WTC11 (cell line): ENCODE data around the gene CAMSAP1. TPM values are rescaled to one million over a fixed set of nuclear protein-coding genes. Genes with fewer than 3 reads are reported as not detected.

Source experiments
- ATAC-seq: fragments of 200-7000 bp; cut with Tn5 transposase; 2 replicates; pipeline ENCODE4 v1.10.0; 2021; ENCODE audit warnings: mild to moderate bottlenecking, moderate library complexity
- CTCF ChIA-PET: fragments of 300-600 bp; sonication (Branson Sonifier 250); formaldehyde crosslinking; loops from one replicate; lab custom pipeline; 2021; ENCODE audit warnings: antibody characterized with exemption; lab: Charles Lee
- POLR2A ChIA-PET: fragments of 350-600 bp; sonication (Branson Sonifier 250); formaldehyde crosslinking; loops from one replicate; lab custom pipeline; 2021; ENCODE audit warnings: antibody characterized with exemption; lab: Charles Lee
- DNase-seq: peaks from one replicate; pipeline ENCODE4 v3.0.0; 2021; ENCODE audit warnings: low spot score
- H3K27ac Mint-ChIP-seq: 2 replicates; pipeline ENCODE4 v1.8.0; 2021; ENCODE audit warnings: mixed read lengths
- H3K27me3 Mint-ChIP-seq: 2 replicates; pipeline ENCODE4 v1.8.0; 2021; ENCODE audit warnings: low read depth, mild to moderate bottlenecking, moderate library complexity, mixed read lengths
- H3K36me3 Mint-ChIP-seq: 2 replicates; pipeline ENCODE4 v1.8.0; 2021; ENCODE audit warnings: mixed read lengths
- H3K4me1 Mint-ChIP-seq: 2 replicates; pipeline ENCODE4 v1.8.0; 2022; ENCODE audit warnings: mixed read lengths
- H3K4me3 Mint-ChIP-seq: 2 replicates; pipeline ENCODE4 v1.8.0; 2021; ENCODE audit warnings: mild to moderate bottlenecking, moderate library complexity, mixed read lengths
- H3K9me3 Mint-ChIP-seq: 2 replicates; pipeline ENCODE4 v1.8.0; 2021; ENCODE audit warnings: mixed read lengths
- CTCF ChIP-seq: fragments of 200-600 bp; IDR thresholded peaks from 2 replicates; pipeline ENCODE4 v1.8.0; 2022; ENCODE audit warnings: antibody characterized with exemption
- ESRRA ChIP-seq: sonication (generic); formaldehyde crosslinking; IDR thresholded peaks from 2 replicates; pipeline ENCODE4 v1.8.1; 2022; ENCODE audit warnings: mild to moderate bottlenecking, missing genetic modification reagents, borderline replicate concordance
- ETV6 ChIP-seq: sonication (generic); formaldehyde crosslinking; IDR thresholded peaks from 2 replicates; pipeline ENCODE4 v1.8.1; 2022; ENCODE audit warnings: mild to moderate bottlenecking, missing genetic modification reagents
- FOXK1 ChIP-seq: sonication (generic); formaldehyde crosslinking; IDR thresholded peaks from 2 replicates; pipeline ENCODE4 v1.8.0; 2022; ENCODE audit warnings: mild to moderate bottlenecking, moderate library complexity, missing genetic modification reagents
- HMGXB4 ChIP-seq: sonication (generic); formaldehyde crosslinking; IDR thresholded peaks from 2 replicates; pipeline ENCODE4 v1.8.1; 2023; ENCODE audit warnings: mild to moderate bottlenecking, moderate library complexity, missing genetic modification reagents
- JUN ChIP-seq: sonication (generic); formaldehyde crosslinking; IDR thresholded peaks from 2 replicates; pipeline ENCODE4 v1.8.0; 2023; ENCODE audit warnings: mild to moderate bottlenecking, missing genetic modification reagents
- NR2C2 ChIP-seq: sonication (generic); formaldehyde crosslinking; IDR thresholded peaks from 2 replicates; pipeline ENCODE4 v1.8.0; 2022; ENCODE audit warnings: mild to moderate bottlenecking, missing genetic modification reagents
- TCF7 ChIP-seq: sonication (generic); formaldehyde crosslinking; IDR thresholded peaks from 2 replicates; pipeline ENCODE4 v1.8.0; 2022; ENCODE audit warnings: mild to moderate bottlenecking, low read depth, missing genetic modification reagents, moderate library complexity
- TEAD1 ChIP-seq: sonication (generic); formaldehyde crosslinking; IDR thresholded peaks from 2 replicates; pipeline ENCODE4 v1.8.0; 2022; ENCODE audit warnings: mild to moderate bottlenecking, missing genetic modification reagents
- ZNF121 ChIP-seq: sonication (generic); formaldehyde crosslinking; IDR thresholded peaks from 2 replicates; pipeline ENCODE4 v1.8.0; 2023; ENCODE audit warnings: missing genetic modification reagents
- ZNF671 ChIP-seq: fragments of 250-450 bp; sonication (Bioruptor Pico); IDR thresholded peaks from 2 replicates; pipeline ENCODE4 v1.8.0; 2021; ENCODE audit warnings: mild to moderate bottlenecking
- total RNA-seq: library from RNA; stranded (reverse); gene quantifications from 3 replicates; pipeline ENCODE4 v1.2.3, GENCODE V29; 2021
- TF ChIP-seq, protein P1 (sequence below): sonication (generic); formaldehyde crosslinking; IDR thresholded peaks from 2 replicates; pipeline ENCODE4 v1.8.0; 2022; ENCODE audit warnings: mild to moderate bottlenecking, missing genetic modification reagents
- TF ChIP-seq, protein P2 (sequence below): sonication (generic); formaldehyde crosslinking; conservative IDR thresholded peaks from 2 replicates; pipeline ENCODE4 v1.8.1; 2023; ENCODE audit warnings: mild to moderate bottlenecking, low read depth, missing genetic modification reagents, moderate library complexity
- TF ChIP-seq, protein P3 (sequence below): sonication (generic); formaldehyde crosslinking; IDR thresholded peaks from 2 replicates; pipeline ENCODE4 v1.8.1; 2023; ENCODE audit warnings: mild to moderate bottlenecking, missing genetic modification reagents, borderline replicate concordance

CAMSAP1 gene
- total RNA-seq, 1 experiment from 2014 or later = 40.5 TPM

DNA sequence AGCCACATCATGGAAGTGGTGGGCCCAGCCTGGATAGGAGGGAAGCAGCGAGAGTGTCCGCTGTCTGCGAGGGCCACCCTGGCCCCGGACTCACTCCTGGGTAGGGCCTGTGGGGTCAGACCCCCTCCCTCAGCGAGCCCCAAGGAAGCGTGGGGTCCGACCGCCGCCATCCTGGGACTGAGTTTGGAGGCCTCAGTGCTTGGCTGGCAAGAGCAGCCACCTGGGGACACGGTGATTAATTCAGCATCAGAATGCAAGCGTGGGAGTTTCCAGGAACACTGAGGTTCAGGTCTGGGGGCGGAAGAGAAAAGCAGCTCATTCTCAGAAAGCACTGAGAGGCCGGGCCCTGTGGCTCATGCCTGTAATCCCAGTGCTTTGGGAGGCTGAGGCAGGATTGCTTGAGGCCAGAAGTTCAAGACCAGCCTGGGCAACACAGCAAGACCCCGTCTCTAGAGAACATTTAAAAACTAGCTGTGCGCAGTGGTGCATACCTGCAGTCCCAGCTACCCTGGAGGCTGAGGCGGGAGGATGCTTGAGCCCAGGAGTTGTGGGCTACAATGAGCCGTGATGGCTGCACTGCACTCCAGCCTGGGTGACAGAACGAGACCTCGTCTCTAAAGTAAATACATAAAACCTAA lies 18.3 kb upstream of the CAMSAP1 start:
- no peak for DNase-seq
- TF ChIP-seq ZNF121 (CRISPR knock-in tag) = peak; percentile 79
- TF ChIP-seq HMGXB4 (CRISPR knock-in tag) = no peak
- no peaks in the 10 kb centered on the region; the same call in 1 of the 2 replicates for H3K4me1 Mint-ChIP-seq
- no peak for ATAC-seq
- 0 out of 2 replicates have a peak overlapping the region, but pooled peaks have one; percentile 55 for H3K27ac Mint-ChIP-seq
- CTCF ChIA-PET = no interaction called here
- H3K36me3 Mint-ChIP-seq = peaks cover 10% of the 10 kb centered on the region
- POLR2A ChIA-PET = no interaction called here
- H3K27me3 Mint-ChIP-seq = no peaks in the 10 kb centered on the region
- no peak overlapping the region for H3K4me3 Mint-ChIP-seq
- H3K9me3 Mint-ChIP-seq = no peaks in the 10 kb centered on the region

DNA sequence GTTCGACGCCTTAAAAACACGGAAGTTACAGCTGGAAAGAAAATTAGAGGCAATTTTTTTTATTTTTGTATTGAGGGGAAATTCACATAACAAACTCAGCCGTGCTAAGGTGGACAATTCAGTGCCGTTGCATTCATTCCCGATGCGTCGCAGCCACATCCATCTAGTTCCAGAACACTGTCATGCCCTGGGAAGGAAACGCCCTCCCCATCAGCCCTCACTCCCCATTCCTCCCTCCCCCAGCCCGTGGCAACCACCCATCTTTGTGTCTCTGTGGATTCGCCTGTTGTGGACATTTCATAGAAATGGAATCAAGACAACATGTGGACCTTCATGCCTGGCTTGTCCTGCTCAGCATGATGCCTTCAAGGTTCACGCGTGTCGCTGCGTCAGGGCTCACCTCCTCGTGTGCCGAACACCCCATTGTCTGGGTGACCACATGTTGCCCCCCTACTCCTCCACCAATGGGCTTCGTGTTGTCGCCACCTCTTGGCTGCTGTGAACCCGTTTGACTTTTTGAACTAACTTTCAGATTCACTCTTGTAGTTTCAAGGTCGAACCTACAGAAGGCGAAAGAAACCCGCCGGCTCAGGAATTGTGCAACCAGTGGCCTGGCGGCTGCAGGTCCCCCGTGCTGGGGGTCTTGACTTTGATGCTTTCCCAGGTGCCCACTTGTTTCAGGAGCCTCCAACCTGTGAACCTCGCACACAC lies 17.4 kb upstream of the CAMSAP1 start:
- Mint-ChIP-seq H3K36me3 (peaks cover 8% of the 10 kb centered on the region; the same call in 1 of the 2 replicates), H3K27me3 (no peaks in the 10 kb centered on the region), H3K27ac (peak overlapping the region; percentile 55; the same call in 1 of the 2 replicates), H3K4me1 (no peaks in the 10 kb centered on the region; the same call in 1 of the 2 replicates), H3K4me3 (no peak overlapping the region), H3K9me3 (no peaks in the 10 kb centered on the region)
- CTCF ChIA-PET = no interaction called here
- DNase-seq (no peak), ATAC-seq (no peak)
- TF ChIP-seq, protein P1, sequence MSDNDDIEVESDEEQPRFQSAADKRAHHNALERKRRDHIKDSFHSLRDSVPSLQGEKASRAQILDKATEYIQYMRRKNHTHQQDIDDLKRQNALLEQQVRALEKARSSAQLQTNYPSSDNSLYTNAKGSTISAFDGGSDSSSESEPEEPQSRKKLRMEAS (CRISPR knock-in tag) = no peak
- peak; percentile 91; the same call in 1 of the 2 replicates for TF ChIP-seq ESRRA
- POLR2A ChIA-PET = interaction anchor here (0.6 kb wide), 1 partner anchor 464 kb away, joined by 4 read pairs; no protein-coding TSS in a partner anchor

GRCh38 chr9:135923508-135923907 lies 16.2 kb upstream of the CAMSAP1 start:
- peaks cover 8% of the 10 kb centered on the region for H3K9me3 Mint-ChIP-seq
- no peak overlapping the region for H3K4me3 Mint-ChIP-seq
- H3K36me3 Mint-ChIP-seq = peaks cover 17% of the 10 kb centered on the region
- CTCF ChIA-PET = no interaction called here
- POLR2A ChIA-PET = interaction anchor here (1.1 kb wide), 1 partner anchor 83 kb away, joined by 9 read pairs; no protein-coding TSS in a partner anchor
- H3K4me1 Mint-ChIP-seq = no peaks in the 10 kb centered on the region; the same call in 1 of the 2 replicates
- ATAC-seq (no peak), DNase-seq (no peak)
- TF ChIP-seq, protein P2, sequence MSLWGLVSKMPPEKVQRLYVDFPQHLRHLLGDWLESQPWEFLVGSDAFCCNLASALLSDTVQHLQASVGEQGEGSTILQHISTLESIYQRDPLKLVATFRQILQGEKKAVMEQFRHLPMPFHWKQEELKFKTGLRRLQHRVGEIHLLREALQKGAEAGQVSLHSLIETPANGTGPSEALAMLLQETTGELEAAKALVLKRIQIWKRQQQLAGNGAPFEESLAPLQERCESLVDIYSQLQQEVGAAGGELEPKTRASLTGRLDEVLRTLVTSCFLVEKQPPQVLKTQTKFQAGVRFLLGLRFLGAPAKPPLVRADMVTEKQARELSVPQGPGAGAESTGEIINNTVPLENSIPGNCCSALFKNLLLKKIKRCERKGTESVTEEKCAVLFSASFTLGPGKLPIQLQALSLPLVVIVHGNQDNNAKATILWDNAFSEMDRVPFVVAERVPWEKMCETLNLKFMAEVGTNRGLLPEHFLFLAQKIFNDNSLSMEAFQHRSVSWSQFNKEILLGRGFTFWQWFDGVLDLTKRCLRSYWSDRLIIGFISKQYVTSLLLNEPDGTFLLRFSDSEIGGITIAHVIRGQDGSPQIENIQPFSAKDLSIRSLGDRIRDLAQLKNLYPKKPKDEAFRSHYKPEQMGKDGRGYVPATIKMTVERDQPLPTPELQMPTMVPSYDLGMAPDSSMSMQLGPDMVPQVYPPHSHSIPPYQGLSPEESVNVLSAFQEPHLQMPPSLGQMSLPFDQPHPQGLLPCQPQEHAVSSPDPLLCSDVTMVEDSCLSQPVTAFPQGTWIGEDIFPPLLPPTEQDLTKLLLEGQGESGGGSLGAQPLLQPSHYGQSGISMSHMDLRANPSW (CRISPR knock-in tag) = no peak
- no peak for TF ChIP-seq NR2C2
- TF ChIP-seq JUN = no peak
- TF ChIP-seq ETV6 (CRISPR knock-in tag) = no peak
- no peak for TF ChIP-seq ZNF671 (CRISPR knock-in tag)
- no peak for TF ChIP-seq TEAD1 (CRISPR knock-in tag)
- TF ChIP-seq, protein P3, sequence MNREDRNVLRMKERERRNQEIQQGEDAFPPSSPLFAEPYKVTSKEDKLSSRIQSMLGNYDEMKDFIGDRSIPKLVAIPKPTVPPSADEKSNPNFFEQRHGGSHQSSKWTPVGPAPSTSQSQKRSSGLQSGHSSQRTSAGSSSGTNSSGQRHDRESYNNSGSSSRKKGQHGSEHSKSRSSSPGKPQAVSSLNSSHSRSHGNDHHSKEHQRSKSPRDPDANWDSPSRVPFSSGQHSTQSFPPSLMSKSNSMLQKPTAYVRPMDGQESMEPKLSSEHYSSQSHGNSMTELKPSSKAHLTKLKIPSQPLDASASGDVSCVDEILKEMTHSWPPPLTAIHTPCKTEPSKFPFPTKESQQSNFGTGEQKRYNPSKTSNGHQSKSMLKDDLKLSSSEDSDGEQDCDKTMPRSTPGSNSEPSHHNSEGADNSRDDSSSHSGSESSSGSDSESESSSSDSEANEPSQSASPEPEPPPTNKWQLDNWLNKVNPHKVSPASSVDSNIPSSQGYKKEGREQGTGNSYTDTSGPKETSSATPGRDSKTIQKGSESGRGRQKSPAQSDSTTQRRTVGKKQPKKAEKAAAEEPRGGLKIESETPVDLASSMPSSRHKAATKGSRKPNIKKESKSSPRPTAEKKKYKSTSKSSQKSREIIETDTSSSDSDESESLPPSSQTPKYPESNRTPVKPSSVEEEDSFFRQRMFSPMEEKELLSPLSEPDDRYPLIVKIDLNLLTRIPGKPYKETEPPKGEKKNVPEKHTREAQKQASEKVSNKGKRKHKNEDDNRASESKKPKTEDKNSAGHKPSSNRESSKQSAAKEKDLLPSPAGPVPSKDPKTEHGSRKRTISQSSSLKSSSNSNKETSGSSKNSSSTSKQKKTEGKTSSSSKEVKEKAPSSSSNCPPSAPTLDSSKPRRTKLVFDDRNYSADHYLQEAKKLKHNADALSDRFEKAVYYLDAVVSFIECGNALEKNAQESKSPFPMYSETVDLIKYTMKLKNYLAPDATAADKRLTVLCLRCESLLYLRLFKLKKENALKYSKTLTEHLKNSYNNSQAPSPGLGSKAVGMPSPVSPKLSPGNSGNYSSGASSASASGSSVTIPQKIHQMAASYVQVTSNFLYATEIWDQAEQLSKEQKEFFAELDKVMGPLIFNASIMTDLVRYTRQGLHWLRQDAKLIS (CRISPR knock-in tag) = no peak
- no peak for TF ChIP-seq FOXK1 (CRISPR knock-in tag)
- no peak for TF ChIP-seq CTCF
- no peak for TF ChIP-seq TCF7 (CRISPR knock-in tag)
- no peak overlapping the region for H3K27ac Mint-ChIP-seq
- peaks cover 7% of the 10 kb centered on the region for H3K27me3 Mint-ChIP-seq
